OCI-LY7 (cell line): Measurements from ENCODE around the gene ZMYND8. TPM values are rescaled to one million over a fixed set of nuclear protein-coding genes. Genes with fewer than 3 reads are reported as not detected.

ENCODE experiments used
- BruUV-seq: library from RNA; stranded (reverse); fragments of 400-500 nt; replicated peaks from 2 replicates; lab custom pipeline; 2021; lab: Mats Ljungman, UMichigan
- CTCF ChIA-PET: fragments of 300-600 bp; sonication (Branson Sonifier 250); formaldehyde crosslinking; loops from one replicate; lab custom pipeline; 2022; ENCODE audit warnings: antibody characterized with exemption; ENCODE audit not compliant: unreplicated experiment; lab: Charles Lee
- POLR2A ChIA-PET: fragments of 300-600 bp; sonication (Branson Sonifier 250); formaldehyde crosslinking; loops from one replicate; lab custom pipeline; 2022; ENCODE audit warnings: antibody characterized with exemption; lab: Charles Lee
- DNase-seq: peaks from one replicate; pipeline ENCODE4 v3.0.0-alpha.2; 2015; ENCODE audit warnings: low spot score
- H2AFZ ChIP-seq: fragments of 200-600 bp; sonication (generic), shearing (Covaris generic); 2 replicates; pipeline ENCODE4 v1.6.1; 2014; ENCODE audit warnings: mild to moderate bottlenecking, antibody characterized with exemption, low read length, moderate library complexity
- H3K27ac ChIP-seq: fragments of 200-600 bp; sonication (generic); 2 replicates; pipeline ENCODE4 v1.5.1; 2014; ENCODE audit warnings: mixed run types, low read depth, mild to moderate bottlenecking, moderate library complexity, low read length, inconsistent platforms; ENCODE audit not compliant: poor library complexity, severe bottlenecking
- H3K36me3 ChIP-seq: fragments of 200-600 bp; sonication (generic); 2 replicates; pipeline ENCODE4 v1.6.1; 2014; ENCODE audit warnings: mild to moderate bottlenecking, antibody characterized with exemption, low read length, moderate library complexity, mixed read lengths; ENCODE audit not compliant: insufficient read depth
- H3K4me1 ChIP-seq: fragments of 200-600 bp; sonication (generic); 2 replicates; pipeline ENCODE4 v1.5.1; 2014; ENCODE audit warnings: mild to moderate bottlenecking, low read length; ENCODE audit not compliant: insufficient read depth, poor library complexity, severe bottlenecking
- H3K4me2 ChIP-seq: fragments of 200-600 bp; sonication (generic); 2 replicates; pipeline ENCODE4 v1.6.1; 2014; ENCODE audit warnings: mild to moderate bottlenecking, low read length
- H3K4me3 ChIP-seq: fragments of 200-600 bp; sonication (generic); 2 replicates; pipeline ENCODE4 v1.5.1; 2014; ENCODE audit warnings: mild to moderate bottlenecking, low read depth, low read length; ENCODE audit not compliant: poor library complexity, severe bottlenecking
- H3K79me2 ChIP-seq: fragments of 200-600 bp; sonication (generic); 2 replicates; pipeline ENCODE4 v1.6.1; 2016; ENCODE audit warnings: low read depth, mild to moderate bottlenecking, low read length, moderate library complexity, mixed read lengths; ENCODE audit not compliant: insufficient read depth
- H3K9me2 ChIP-seq: fragments of 200-600 bp; sonication (generic); 2 replicates; pipeline ENCODE4 v1.6.1; 2016; ENCODE audit warnings: mild to moderate bottlenecking, low read length, mixed read lengths; ENCODE audit not compliant: insufficient read depth
- H3K9me3 ChIP-seq: fragments of 200-600 bp; sonication (generic); 2 replicates; pipeline ENCODE4 v1.6.1; 2014; ENCODE audit warnings: mild to moderate bottlenecking, mixed run types, low read length, mixed read lengths
- H4K20me1 ChIP-seq: fragments of 200-600 bp; sonication (generic); 2 replicates; pipeline ENCODE4 v1.6.1; 2014; ENCODE audit warnings: mild to moderate bottlenecking, antibody characterized with exemption, low read length, moderate library complexity, mixed read lengths; ENCODE audit not compliant: insufficient read depth
- EZH2phosphoT487 ChIP-seq: fragments of 200-600 bp; sonication (generic); IDR thresholded peaks from 2 replicates; pipeline ENCODE4 v1.6.1; 2018; ENCODE audit warnings: low read depth, borderline replicate concordance, mild to moderate bottlenecking, mixed run types, antibody characterized with exemption, low read length, moderate library complexity, mixed read lengths
- intact Hi-C: fragments of 100-400 bp; cut with micrococcal nuclease; formaldehyde crosslinking; loops from one replicate; pipeline ENCODE4 v1.10.0; 2022; ENCODE audit not compliant: unreplicated experiment
- total RNA-seq, 2 experiments: library from RNA; depleted of rRNA in 1 of 2; stranded (reverse); fragments of >200 nt in 1 of 2; shearing (Covaris generic) in 1 of 2; gene quantifications; 2 replicates each; pipeline ENCODE4 v1.2.3, GENCODE V29; 2014 to 2022
- TF ChIP-seq, protein P1 (sequence below): fragments of 200-600 bp; sonication (generic); conservative IDR thresholded peaks from 2 replicates; pipeline ENCODE4 v1.5.1; 2014; ENCODE audit warnings: mild to moderate bottlenecking, antibody characterized with exemption, low read length, moderate library complexity, mixed read lengths

Gene ZMYND8
- total RNA-seq, 2 experiments from 2014 or later, result 30.4 to 69.1 TPM

DNA sequence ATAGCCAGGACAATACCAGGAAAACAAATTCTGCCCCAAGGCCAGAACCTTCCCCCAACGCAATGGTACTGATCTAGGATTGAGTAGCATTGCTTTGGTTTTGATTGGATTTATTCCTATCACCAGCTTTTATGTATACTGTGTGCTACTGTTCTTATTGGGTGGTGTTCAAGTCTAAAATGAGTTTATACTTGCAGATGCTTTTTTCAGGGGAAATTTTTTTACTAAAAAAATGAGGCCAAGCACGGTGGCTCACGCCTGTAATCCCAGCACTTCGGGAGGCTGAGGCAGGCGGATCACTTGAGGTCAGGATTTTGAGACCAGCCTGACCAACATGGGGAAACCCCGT, 116.8 kb downstream of the ZMYND8 start:
- peaks cover 93% of the 10 kb centered on the region for H3K36me3 ChIP-seq
- CTCF ChIA-PET, result no interaction called here
- POLR2A ChIA-PET, result interaction anchor here (0.6 to 0.7 kb wide), 2 partner anchors 14 to 143 kb away, joined by 3 to 4 read pairs; no protein-coding TSS in a partner anchor

GRCh38 chr20:47238780-47239718, 117.5 kb downstream of the ZMYND8 start:
- Histone ChIP-seq H3K9me2 (no peaks in the 10 kb centered on the region), H3K36me3 (peaks cover 93% of the 10 kb centered on the region), H3K4me2 (no peak overlapping the region), H3K9me3 (no peaks in the 10 kb centered on the region), H3K27ac (no peak overlapping the region), H2AFZ (no peak overlapping the region), H3K79me2 (peaks cover 6% of the 10 kb centered on the region; the same call in 1 of the 2 replicates), H3K4me3 (no peak overlapping the region), H3K4me1 (no peaks in the 10 kb centered on the region), H4K20me1 (no peaks in the 10 kb centered on the region)
- CTCF ChIA-PET, result no interaction called here
- intact Hi-C loops, result no loop called here
- TF ChIP-seq, protein P1, sequence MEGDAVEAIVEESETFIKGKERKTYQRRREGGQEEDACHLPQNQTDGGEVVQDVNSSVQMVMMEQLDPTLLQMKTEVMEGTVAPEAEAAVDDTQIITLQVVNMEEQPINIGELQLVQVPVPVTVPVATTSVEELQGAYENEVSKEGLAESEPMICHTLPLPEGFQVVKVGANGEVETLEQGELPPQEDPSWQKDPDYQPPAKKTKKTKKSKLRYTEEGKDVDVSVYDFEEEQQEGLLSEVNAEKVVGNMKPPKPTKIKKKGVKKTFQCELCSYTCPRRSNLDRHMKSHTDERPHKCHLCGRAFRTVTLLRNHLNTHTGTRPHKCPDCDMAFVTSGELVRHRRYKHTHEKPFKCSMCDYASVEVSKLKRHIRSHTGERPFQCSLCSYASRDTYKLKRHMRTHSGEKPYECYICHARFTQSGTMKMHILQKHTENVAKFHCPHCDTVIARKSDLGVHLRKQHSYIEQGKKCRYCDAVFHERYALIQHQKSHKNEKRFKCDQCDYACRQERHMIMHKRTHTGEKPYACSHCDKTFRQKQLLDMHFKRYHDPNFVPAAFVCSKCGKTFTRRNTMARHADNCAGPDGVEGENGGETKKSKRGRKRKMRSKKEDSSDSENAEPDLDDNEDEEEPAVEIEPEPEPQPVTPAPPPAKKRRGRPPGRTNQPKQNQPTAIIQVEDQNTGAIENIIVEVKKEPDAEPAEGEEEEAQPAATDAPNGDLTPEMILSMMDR, result no peak
- POLR2A ChIA-PET, result interaction anchor here (0.6 to 0.7 kb wide), 2 partner anchors 13 to 143 kb away, joined by 3 to 4 read pairs; no protein-coding TSS in a partner anchor
- no peak for DNase-seq
- BruUV-seq, result no TSS peak

More for the DNA sequence above, 116.8 kb downstream of the ZMYND8 start:
- Histone ChIP-seq H4K20me1 (no peaks in the 10 kb centered on the region), H3K4me1 (no peaks in the 10 kb centered on the region), H3K4me2 (no peak overlapping the region), H3K4me3 (no peak overlapping the region), H3K27ac (no peak overlapping the region), H3K9me2 (no peaks in the 10 kb centered on the region), H2AFZ (no peak overlapping the region), H3K9me3 (no peaks in the 10 kb centered on the region), H3K79me2 (peaks cover 6% of the 10 kb centered on the region; the same call in 1 of the 2 replicates)
- no TSS peak for BruUV-seq
- DNase-seq, result no peak
- no peak for TF ChIP-seq EZH2phosphoT487
- TF ChIP-seq, protein P1, result no peak
- intact Hi-C loops, result no loop called here

GRCh38 chr20:47237715-47238114, 118.8 kb downstream of the ZMYND8 start:
- Histone ChIP-seq H3K79me2 (peaks cover 4% of the 10 kb centered on the region; the same call in 1 of the 2 replicates), H2AFZ (no peak overlapping the region), H3K9me2 (no peaks in the 10 kb centered on the region), H4K20me1 (no peaks in the 10 kb centered on the region), H3K27ac (no peak overlapping the region), H3K4me2 (no peak overlapping the region), H3K4me1 (no peaks in the 10 kb centered on the region), H3K4me3 (no peak overlapping the region), H3K9me3 (no peaks in the 10 kb centered on the region), H3K36me3 (peaks cover 93% of the 10 kb centered on the region)
- POLR2A ChIA-PET, result no interaction called here
- DNase-seq, result no peak
- TF ChIP-seq, protein P1, result no peak
- TF ChIP-seq EZH2phosphoT487, result no peak
- intact Hi-C loops, result no loop called here
- CTCF ChIA-PET, result no interaction called here
- BruUV-seq, result no TSS peak
